DMS114 treated with DMSO at 0.1 percent for 48 hours (cell line): ENCODE results near the gene RAPGEF6.

Experiments
- DNase-seq: peaks from one replicate; lab custom pipeline; 2025; ENCODE audit not compliant: unreplicated experiment; lab: John Stamatoyannopoulos, UW

The RAPGEF6 gene

GRCh38 chr5:131548176-131548575 lies 86.9 kb downstream of the RAPGEF6 start:
- DNase-seq = no peak

DNA sequence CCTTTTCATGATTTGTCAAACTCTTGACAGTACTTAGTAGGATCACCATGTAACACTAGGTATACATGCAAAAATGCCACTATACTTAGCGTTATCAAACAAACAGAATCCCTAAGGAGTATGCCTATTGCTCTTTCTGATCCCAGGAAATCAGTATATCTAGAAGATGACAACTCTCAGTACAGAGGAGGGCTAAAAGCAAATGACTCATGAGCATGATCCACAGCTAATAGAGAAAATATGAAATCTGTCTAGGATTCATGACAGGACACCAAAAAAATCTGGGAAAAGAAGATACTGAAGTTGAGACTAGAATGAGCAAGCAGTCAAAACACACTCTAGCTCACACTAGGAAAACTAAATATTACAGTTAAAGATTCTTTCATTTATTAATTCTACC lies 89.2 kb downstream of the RAPGEF6 start:
- DNase-seq = no peak

DNA sequence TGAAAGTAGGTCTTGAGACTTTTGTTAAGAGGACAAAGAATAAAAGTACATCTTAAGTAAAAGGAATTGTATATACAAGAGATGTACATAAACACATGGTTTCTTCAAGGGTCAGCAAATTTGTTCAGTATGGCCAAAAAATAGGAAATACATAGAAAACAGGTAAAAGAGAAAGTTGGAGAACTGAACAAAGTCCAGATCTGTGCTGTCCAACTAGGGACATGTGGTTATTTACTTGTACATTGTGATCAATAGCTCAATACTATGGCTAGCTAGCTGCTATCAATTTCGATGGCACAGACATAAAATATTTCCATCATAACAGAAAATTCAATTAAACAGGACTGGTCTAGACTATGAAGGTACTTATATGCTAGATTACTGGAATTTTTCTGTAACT lies 92.3 kb downstream of the RAPGEF6 start:
- no peak for DNase-seq

DNA sequence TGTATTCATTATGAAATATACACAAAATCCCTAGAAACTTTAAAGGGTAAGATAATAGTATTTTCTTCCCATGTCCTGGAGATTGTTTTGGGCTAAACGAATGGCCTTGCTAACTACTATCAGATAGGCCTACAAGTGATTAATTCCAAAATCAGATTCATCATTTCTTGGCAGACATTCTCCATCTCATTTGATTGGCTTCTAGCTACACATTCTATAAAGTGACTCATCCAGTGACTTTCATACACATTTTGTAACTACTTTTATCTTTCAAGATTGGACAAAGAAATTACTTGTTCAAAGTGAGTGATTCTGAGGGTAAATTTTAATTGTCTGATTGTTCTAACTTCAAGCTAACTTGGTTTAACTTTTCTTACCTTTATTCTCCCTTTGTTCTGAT lies 93.3 kb downstream of the RAPGEF6 start:
- no peak for DNase-seq

GRCh38 chr5:131541071-131541470 lies 94.0 kb downstream of the RAPGEF6 start:
- DNase-seq = no peak

DNA sequence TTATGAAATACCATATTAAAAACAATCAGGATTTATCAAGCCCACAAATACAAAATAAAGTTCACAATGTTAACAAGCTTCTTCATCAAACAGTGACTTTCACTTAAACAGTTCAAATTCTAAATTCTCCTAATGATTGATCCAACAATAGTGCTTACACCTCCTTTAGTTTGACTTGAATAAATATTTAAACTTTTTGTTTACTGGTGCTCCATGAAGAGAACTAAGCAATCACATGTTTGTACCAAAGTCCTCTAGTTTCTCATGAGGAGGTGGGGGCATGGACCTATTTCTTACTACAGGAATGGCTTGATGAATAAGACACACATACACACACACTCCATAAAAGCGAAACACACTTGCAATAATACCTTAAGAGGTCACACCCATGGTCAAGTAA lies 95.8 kb downstream of the RAPGEF6 start:
- no peak for DNase-seq

- no peak for DNase-seq
These were observed 96.8 kb downstream of the RAPGEF6 start for GRCh38 chr5:131538177-131538593.

GRCh38 chr5:131536850-131537448 lies 98.1 kb downstream of the RAPGEF6 start:
- no peak for DNase-seq

GRCh38 chr5:131536211-131536826 lies 98.7 kb downstream of the RAPGEF6 start:
- no peak for DNase-seq

DNA sequence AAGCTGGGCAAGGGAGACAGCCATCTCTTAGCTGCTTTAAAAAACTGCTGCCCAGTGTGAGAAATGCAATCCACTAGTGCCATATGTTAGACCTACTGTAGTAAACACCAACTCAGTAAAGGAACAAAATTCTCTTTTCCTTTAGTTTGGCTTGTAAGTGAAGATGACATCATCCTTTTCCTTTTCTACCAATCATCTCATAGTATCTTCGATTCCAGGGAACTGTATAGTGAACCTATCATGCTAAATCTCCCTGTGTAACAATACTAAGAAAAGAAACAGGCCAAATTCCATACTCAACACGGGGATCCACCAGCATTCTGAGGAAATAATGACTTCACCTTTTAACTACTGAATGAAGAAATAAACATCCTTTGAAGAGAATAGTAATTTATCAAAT lies 100.1 kb downstream of the RAPGEF6 start:
- no peak for DNase-seq

- DNase-seq = no peak
These were observed 101.2 kb downstream of the RAPGEF6 start for GRCh38 chr5:131533836-131534235.

- no peak for DNase-seq
These were observed 102.9 kb downstream of the RAPGEF6 start for GRCh38 chr5:131532031-131532640.

GRCh38 chr5:131530706-131531331 lies 104.2 kb downstream of the RAPGEF6 start:
- no peak for DNase-seq

DNA sequence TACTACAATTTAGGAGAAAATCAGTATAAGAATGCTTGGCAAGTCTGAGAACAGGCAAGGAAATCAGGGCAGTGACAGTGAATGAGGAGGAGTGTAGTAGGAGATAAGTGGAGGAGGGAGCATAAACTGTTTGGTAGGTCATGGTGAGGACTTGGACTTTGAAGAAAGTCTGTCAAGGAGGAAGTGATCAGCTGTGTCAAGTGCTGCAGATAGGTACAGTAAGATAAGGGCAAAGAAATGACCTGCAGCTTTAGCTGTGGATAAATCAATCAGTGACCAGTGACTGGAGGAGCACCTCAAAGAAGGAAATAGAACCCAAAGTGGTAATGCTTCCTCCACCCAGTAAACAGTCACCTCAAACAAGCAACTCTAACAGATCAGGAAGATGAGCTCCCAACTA lies 106.3 kb downstream of the RAPGEF6 start:
- DNase-seq = no peak

DNA sequence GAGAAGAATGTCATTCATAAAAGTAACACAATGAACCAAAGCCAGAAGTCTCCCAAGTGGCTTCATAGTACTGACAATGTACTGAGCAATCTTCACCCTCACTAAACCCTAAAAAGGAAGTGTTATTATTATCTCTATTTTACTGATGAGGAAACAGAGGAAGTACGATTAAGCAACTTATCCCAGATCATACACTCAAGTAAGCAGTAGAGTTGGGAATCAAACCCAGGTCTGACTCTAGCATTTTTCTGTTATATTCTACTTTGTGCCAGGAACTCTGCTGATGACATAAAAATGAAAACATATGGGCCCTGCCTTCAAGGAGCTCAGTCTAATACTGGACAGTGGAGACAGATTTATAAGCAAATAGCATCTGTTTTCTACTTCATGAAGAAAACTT lies 109.2 kb downstream of the RAPGEF6 start:
- no peak for DNase-seq

GRCh38 chr5:131524431-131524830 lies 110.6 kb downstream of the RAPGEF6 start:
- no peak for DNase-seq

GRCh38 chr5:131523500-131524185 lies 111.4 kb downstream of the RAPGEF6 start:
- DNase-seq = no peak

DNA sequence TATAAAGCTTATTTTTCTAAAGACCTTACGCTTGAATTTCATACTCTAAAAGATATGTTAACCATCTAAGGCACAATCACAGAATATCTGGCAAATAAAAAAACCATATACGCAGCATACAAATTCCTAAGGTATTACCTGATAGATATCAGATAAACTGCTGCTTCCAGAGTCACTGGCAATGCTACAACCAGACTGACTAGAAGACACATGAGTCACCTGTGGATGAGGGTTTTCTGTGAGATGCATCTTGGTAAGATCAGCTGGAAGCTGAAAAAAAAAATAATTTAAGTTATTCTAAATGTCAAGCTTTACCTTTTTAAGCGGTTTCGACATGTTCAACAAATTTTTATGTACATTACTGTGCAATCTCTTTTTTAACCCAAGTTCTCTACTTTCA lies 113.8 kb downstream of the RAPGEF6 start:
- no peak for DNase-seq

- no peak for DNase-seq
These were observed 119.7 kb downstream of the RAPGEF6 start for GRCh38 chr5:131515348-131515747.

GRCh38 chr5:131514316-131515283 lies 120.4 kb downstream of the RAPGEF6 start:
- no peak for DNase-seq
